Testis (tissue), 2 donors: Measurements from ENCODE around the gene DRAXIN.

ENCODE experiments used
- CTCF ChIP-seq, 3 experiments: fragments of 450-650 bp in 2 of 3; fragments of 200-600 bp in 1 of 3; sonication (generic) in 1 of 3; IDR thresholded peaks; one replicate each; pipeline ENCODE4 v1.5.1; 2016 to 2019; ENCODE audit warnings: antibody characterized with exemption in 3 of 3, mild to moderate bottlenecking in 2 of 3, moderate library complexity in 1 of 3
- POLR2A ChIP-seq: fragments of 450-650 bp; IDR thresholded peaks from one replicate; pipeline ENCODE4 v1.6.1; 2017; ENCODE audit warnings: antibody characterized with exemption, mild to moderate bottlenecking, moderate library complexity

- no peak for TF ChIP-seq CTCF (IDR thresholded peaks at IDR 0.05)
- TF ChIP-seq POLR2A = no peak
Measured at GRCh38 chr1:11648039-11648438, 43.5 kb upstream of the DRAXIN start.
